Cortex of kidney (tissue), 1 donor: ENCODE measurements around the gene PTPRR.

ENCODE experiments used
- DNase-seq: peaks from one replicate; lab custom pipeline; 2025; lab: John Stamatoyannopoulos, UW

The PTPRR gene

GRCh38 chr12:70918321-70918720, 2.2 kb downstream of the PTPRR start:
- no peak for DNase-seq

- no peak for DNase-seq
Measured at GRCh38 chr12:70910666-70911065, 9.9 kb downstream of the PTPRR start.

GRCh38 chr12:70908978-70909377, 11.6 kb downstream of the PTPRR start:
- DNase-seq: no peak

GRCh38 chr12:70907412-70907811, 13.1 kb downstream of the PTPRR start:
- DNase-seq: no peak

- no peak for DNase-seq
Measured at GRCh38 chr12:70895956-70896355, 24.6 kb downstream of the PTPRR start.

GRCh38 chr12:70892593-70892992, 27.9 kb downstream of the PTPRR start:
- DNase-seq: no peak

- DNase-seq: no peak
Measured at GRCh38 chr12:70890895-70891832, 29.4 kb downstream of the PTPRR start.

- DNase-seq: no peak
Measured at GRCh38 chr12:70885956-70886355, 34.6 kb downstream of the PTPRR start.

GRCh38 chr12:70883855-70884254, 36.7 kb downstream of the PTPRR start:
- no peak for DNase-seq

- DNase-seq: no peak
Measured at GRCh38 chr12:70880744-70881143, 39.8 kb downstream of the PTPRR start.

GRCh38 chr12:70876952-70877351, 43.6 kb downstream of the PTPRR start:
- DNase-seq: no peak

- no peak for DNase-seq
Measured at GRCh38 chr12:70875628-70876027, 44.9 kb downstream of the PTPRR start.

GRCh38 chr12:70854881-70855568, 65.5 kb downstream of the PTPRR start:
- DNase-seq: no peak

GRCh38 chr12:70854138-70854537, 66.4 kb downstream of the PTPRR start:
- DNase-seq: no peak

GRCh38 chr12:70853326-70853725, 67.2 kb downstream of the PTPRR start:
- no peak for DNase-seq

- no peak for DNase-seq
Measured at GRCh38 chr12:70852416-70853150, 68.0 kb downstream of the PTPRR start.

GRCh38 chr12:70849265-70849960, 71.1 kb downstream of the PTPRR start:
- DNase-seq: no peak

- DNase-seq: no peak
Measured at GRCh38 chr12:70847871-70848270, 72.7 kb downstream of the PTPRR start.

- no peak for DNase-seq
Measured at GRCh38 chr12:70845268-70845667, 75.3 kb downstream of the PTPRR start.

- DNase-seq: no peak
Measured at GRCh38 chr12:70843363-70843762, 77.2 kb downstream of the PTPRR start.

GRCh38 chr12:70842942-70843341, 77.6 kb downstream of the PTPRR start:
- DNase-seq: no peak

GRCh38 chr12:70842136-70842535, 78.4 kb downstream of the PTPRR start:
- no peak for DNase-seq
